ENCODE measurements around the gene SPEN. TPM values are rescaled to one million over a fixed set of nuclear protein-coding genes. Genes with fewer than 3 reads are reported as not detected.

Gene SPEN
- total and polyA plus RNA-seq, 2 of the 4 experiments (the other 2 are of a cell fraction): 7.6 to 15.8 TPM

DNA sequence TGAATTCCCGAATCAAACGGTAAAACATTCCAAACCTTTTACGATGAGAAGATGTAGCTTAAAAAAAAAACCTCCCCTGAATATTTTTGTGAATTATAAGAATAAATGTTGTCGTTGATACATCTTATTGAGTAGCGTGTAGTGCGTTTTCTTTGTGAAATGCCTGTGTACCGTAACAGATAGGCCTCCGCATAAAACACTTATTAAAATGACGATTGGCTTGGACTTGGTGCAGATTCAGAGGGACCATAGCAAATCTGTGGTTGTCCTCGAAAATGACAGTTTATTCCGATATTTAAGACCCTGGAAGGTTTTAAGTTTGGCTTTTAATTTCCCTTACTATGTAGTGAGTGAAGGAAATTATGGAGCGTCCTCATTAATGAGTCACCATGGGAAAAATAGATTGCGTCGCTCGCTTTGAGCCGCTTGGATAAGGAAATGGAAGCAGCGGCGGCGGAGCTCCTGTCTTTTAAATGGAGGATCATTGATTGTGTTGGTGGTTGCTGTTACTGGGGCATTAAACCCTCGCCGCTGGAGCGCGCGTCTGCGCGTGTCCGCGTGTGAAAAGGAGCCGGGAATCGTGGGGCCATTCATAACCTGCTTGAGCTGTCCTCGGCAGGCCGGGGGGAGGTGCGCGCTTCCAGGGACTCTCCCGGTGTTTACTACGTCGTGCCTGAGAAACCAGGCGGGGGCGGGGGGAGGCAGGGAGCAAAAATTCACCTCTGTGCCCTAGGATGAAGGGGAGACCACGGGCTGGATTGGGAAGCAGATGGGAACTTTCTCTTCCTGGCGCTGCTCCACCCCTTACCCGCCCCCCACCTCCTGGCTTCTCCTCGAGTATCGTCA lies 1.6 kb downstream of the SPEN start:
- Histone ChIP-seq H3K23ac (ENCODE audit: low read depth, low read length) (peak overlapping the region; percentile 99), H4K20me1 (ENCODE audit: insufficient read depth, low read length) (peaks cover 27% of the 10 kb centered on the region), H3K9ac (ENCODE audit: low read depth, low read length) (peak overlapping the region; percentile 99), H4K8ac (ENCODE audit: low read depth in 2 of 2, low read length in 2 of 2) (peak overlapping the region in 1 of 2 experiments; percentile 83; a peak in 1 of 4 replicates), H3K56ac (ENCODE audit: extremely low read depth, insufficient read depth, low read length) (peak overlapping the region; percentile 58; the same call in 1 of the 2 replicates), H2BK5ac (ENCODE audit: low read depth, low read length, poor library complexity, severe bottlenecking) (peak overlapping the region; percentile 79), H3K18ac (ENCODE audit: low read depth, low read length) (no peak overlapping the region), H2BK15ac (ENCODE audit: low read depth, low read length) (no peak overlapping the region), H4K5ac (ENCODE audit: low read depth, low read length) (no peak overlapping the region), H3K9me1 (ENCODE audit: insufficient read depth, low read length) (0 out of 2 replicates have a peak, but pooled peaks cover 3% of the 10 kb centered on the region), H2AK5ac (ENCODE audit: low read depth, low read length) (0 out of 2 replicates have a peak overlapping the region, but pooled peaks have one; percentile 3), H3K4me1 (ENCODE audit: control insufficient read depth, insufficient read depth, low read length) (no peaks in the 10 kb centered on the region), H3K14ac (replicated peaks; ENCODE audit: low read depth, low read length) (peak overlapping the region; percentile 77; the same call in 1 of the 2 replicates), H3K79me1 (ENCODE audit: low read depth in 1 of 2, low read length in 2 of 2) (peaks cover 7 to 31% of the 10 kb centered on the region in 2 experiments), H3K4me3 (ENCODE audit: insufficient read depth, low read depth, low read length) (peak overlapping the region; percentile 94), H3K9me3 (ENCODE audit: control insufficient read depth, insufficient read depth, low read length) (no peaks in the 10 kb centered on the region), H3K27ac (ENCODE audit: insufficient read depth, low read length) (peak overlapping the region; percentile 88), H3K36me3 (ENCODE audit: control insufficient read depth, insufficient read depth, low read length) (no peaks in the 10 kb centered on the region), H2AFZ (replicated peaks; ENCODE audit: low read length, poor library complexity) (peak overlapping the region; percentile 89), H3K4me2 (ENCODE audit: low read depth, low read length) (peak overlapping the region; percentile 84), H2AK9ac (replicated peaks; ENCODE audit: low read depth, low read length, poor library complexity) (peak overlapping the region; percentile 94), H3K4ac (ENCODE audit: low read depth, low read length) (peak overlapping the region; percentile 85; the same call in 1 of the 2 replicates), H4K91ac (ENCODE audit: insufficient read depth, low read depth, low read length) (peak overlapping the region; percentile 67; the same call in 1 of the 2 replicates), H3K27me3 (ENCODE audit: control insufficient read depth, insufficient read depth, low read length) (no peaks in the 10 kb centered on the region), H2BK120ac (ENCODE audit: low read depth, low read length) (no peak overlapping the region), H2BK20ac (ENCODE audit: low read depth, low read length) (no peak overlapping the region)
- peak; percentile 82 for DNase-seq
- 0% methylated on average over 4 of the region's 44 CpGs; no CpG with 5 or more reads in 1 of the 2 experiments for WGBS, 2 experiments (ENCODE audit: extremely low coverage in 2 of 2, insufficient read length in 1 of 2)
- POLR2A ChIA-PET (ENCODE audit: unreplicated experiment): interaction anchor here (0.6 to 1.0 kb wide), 3 partner anchors 11 to 127 kb away, joined by 3 read pairs; partner anchors contain the start of gene ZBTB17
- in situ Hi-C loops (cut with MboI; ENCODE audit: low sequenced_read_pairs) (no loop called here), intact Hi-C loops (cut with micrococcal nuclease) (loop anchor here (1.0 to 5.0 kb wide), 3 partner anchors 14 to 52 kb away; no protein-coding TSS in a partner anchor), dilution Hi-C loops (cut with HindIII; ENCODE audit: low sequenced_read_pairs, unreplicated experiment) (no loop called here)
- BruUV-seq (replicated peaks): no TSS peak
- CTCF ChIA-PET: interaction anchor here (0.6 to 2.2 kb wide), 2 partner anchors 57 to 208 kb away, joined by 3 to 6 read pairs; no protein-coding TSS in a partner anchor
- 0 out of 2 replicates have a peak, but pooled peaks have one; percentile 18 for TF ChIP-seq SMC3 (IDR thresholded peaks at IDR 0.05; ENCODE audit: low read depth, low read length)
- TF ChIP-seq POLR2A (IDR thresholded peaks at IDR 0.05; ENCODE audit: low read depth, low read length): peak; percentile 83
- no peak for TF ChIP-seq NFE2L2 (IDR thresholded peaks at IDR 0.05; ENCODE audit: low read depth, low read length)
- peak; percentile 15; the same call in 1 of the 2 replicates for TF ChIP-seq MAZ (IDR thresholded peaks at IDR 0.05; ENCODE audit: borderline replicate concordance, low read depth, low read length)
- TF ChIP-seq RFX5 (IDR thresholded peaks at IDR 0.05; ENCODE audit: low read depth, low read length): no peak
- TF ChIP-seq MXI1 (IDR thresholded peaks at IDR 0.05; ENCODE audit: borderline replicate concordance, low read depth, low read length): no peak
- TF ChIP-seq RCOR1 (IDR thresholded peaks at IDR 0.05; ENCODE audit: insufficient replicate concordance, low read length): no peak
- peak; percentile 47; the same call in 1 of the 2 replicates for TF ChIP-seq CEBPB (IDR thresholded peaks at IDR 0.05; ENCODE audit: low read depth, low read length)
- TF ChIP-seq, protein P1, sequence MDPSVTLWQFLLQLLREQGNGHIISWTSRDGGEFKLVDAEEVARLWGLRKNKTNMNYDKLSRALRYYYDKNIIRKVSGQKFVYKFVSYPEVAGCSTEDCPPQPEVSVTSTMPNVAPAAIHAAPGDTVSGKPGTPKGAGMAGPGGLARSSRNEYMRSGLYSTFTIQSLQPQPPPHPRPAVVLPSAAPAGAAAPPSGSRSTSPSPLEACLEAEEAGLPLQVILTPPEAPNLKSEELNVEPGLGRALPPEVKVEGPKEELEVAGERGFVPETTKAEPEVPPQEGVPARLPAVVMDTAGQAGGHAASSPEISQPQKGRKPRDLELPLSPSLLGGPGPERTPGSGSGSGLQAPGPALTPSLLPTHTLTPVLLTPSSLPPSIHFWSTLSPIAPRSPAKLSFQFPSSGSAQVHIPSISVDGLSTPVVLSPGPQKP (IDR thresholded peaks at IDR 0.05; ENCODE audit: borderline replicate concordance, low read depth, low read length): no peak
- ATAC-seq (ENCODE audit: low read depth): peak; percentile 3
